GM23248 (cell line): ENCODE results near the gene AAK1.

Experiments
- EZH2 ChIP-seq: fragments of 200-600 bp; sonication (generic); IDR thresholded peaks from 2 replicates; pipeline ENCODE4 v1.6.1; 2018; ENCODE audit warnings: antibody characterized with exemption, mild to moderate bottlenecking; ENCODE audit not compliant: insufficient read depth, poor library complexity, severe bottlenecking
- EZH2phosphoT487 ChIP-seq: fragments of 200-600 bp; sonication (generic); IDR thresholded peaks from 2 replicates; pipeline ENCODE4 v1.6.1; 2018; ENCODE audit warnings: antibody characterized with exemption, moderate library complexity, mild to moderate bottlenecking, low read depth; ENCODE audit not compliant: insufficient read depth

GRCh38 chr2:69477627-69478026 is 165.9 kb downstream of the AAK1 start:
- TF ChIP-seq EZH2phosphoT487 (no peak), EZH2 (no peak)
